Pulmonary artery endothelial cell (primary cell): ENCODE data around the gene PGR. TPM values are rescaled to one million over a fixed set of nuclear protein-coding genes. Genes with fewer than 3 reads are reported as not detected.

Experiments used
- DNase-seq: peaks from one replicate; pipeline ENCODE4 v3.0.0-alpha.2; 2011; ENCODE audit warnings: low read depth, low spot score
- total RNA-seq: library from RNA; depleted of rRNA; stranded (reverse); fragments of >200 nt; gene quantifications from 2 replicates; pipeline ENCODE4 v1.2.3, GENCODE V29; 2014

PGR gene
- total RNA-seq: 0.07 TPM in 1 of 2 replicates, not detected in the other

- no peak for DNase-seq
Measured at GRCh38 chr11:101129203-101129943, at the start of gene PGR. PGR (minus strand) TSS chr11:101129813; CDS start chr11:101129070, 743 bp downstream.

GRCh38 chr11:101176381-101176780 lies 46.8 kb upstream of the PGR start:
- DNase-seq: no peak

- DNase-seq: no peak
Measured at GRCh38 chr11:101169944-101170343, 40.3 kb upstream of the PGR start.

GRCh38 chr11:101166038-101166437 lies 36.4 kb upstream of the PGR start:
- no peak for DNase-seq

- DNase-seq: no peak
Measured at GRCh38 chr11:101158119-101158518, 28.5 kb upstream of the PGR start.

- DNase-seq: no peak
Measured at GRCh38 chr11:101138245-101138930, 8.8 kb upstream of the PGR start.

GRCh38 chr11:101133190-101133589 lies 3.6 kb upstream of the PGR start:
- no peak for DNase-seq

GRCh38 chr11:101128571-101129202 lies 926 bp downstream of the PGR start:
- DNase-seq: no peak

GRCh38 chr11:101127699-101128570 lies 1.7 kb downstream of the PGR start:
- DNase-seq: no peak

GRCh38 chr11:101127197-101127698 lies 2.4 kb downstream of the PGR start:
- no peak for DNase-seq

- no peak for DNase-seq
Measured at GRCh38 chr11:101126551-101127196, 2.9 kb downstream of the PGR start.

- no peak for DNase-seq
Measured at GRCh38 chr11:101115671-101116160, 13.9 kb downstream of the PGR start.

GRCh38 chr11:101113540-101113939 lies 16.1 kb downstream of the PGR start:
- no peak for DNase-seq

GRCh38 chr11:101104716-101105115 lies 24.9 kb downstream of the PGR start:
- no peak for DNase-seq

- no peak for DNase-seq
Measured at GRCh38 chr11:101103433-101103832, 26.2 kb downstream of the PGR start.

- DNase-seq: no peak
Measured at GRCh38 chr11:101100601-101101000, 29.0 kb downstream of the PGR start.

GRCh38 chr11:101096036-101096704 lies 33.4 kb downstream of the PGR start:
- DNase-seq: no peak

GRCh38 chr11:101091781-101092180 lies 37.8 kb downstream of the PGR start:
- DNase-seq: no peak

GRCh38 chr11:101090679-101091270 lies 38.8 kb downstream of the PGR start:
- DNase-seq: no peak

- no peak for DNase-seq
Measured at GRCh38 chr11:101083335-101083734, 46.3 kb downstream of the PGR start.
